Liver (tissue), 3 donors: ENCODE data around the gene NEAT1.

Source experiments
- FOXA1 ChIP-seq: IDR thresholded peaks from 2 replicates; pipeline ENCODE4 v1.6.1; 2016; ENCODE audit warnings: antibody characterized with exemption
- SP1 ChIP-seq: IDR thresholded peaks from 2 replicates; pipeline ENCODE4 v1.6.1; 2018; ENCODE audit warnings: antibody characterized with exemption, mild to moderate bottlenecking
- YY1 ChIP-seq: IDR thresholded peaks from 2 replicates; pipeline ENCODE4 v1.6.1; 2016; ENCODE audit warnings: antibody characterized with exemption, mild to moderate bottlenecking
- TF ChIP-seq, protein P1 (sequence below): fragments of 150-350 bp; IDR thresholded peaks from 2 replicates; pipeline ENCODE4 v1.5.1; 2017; ENCODE audit warnings: improper control_type of control experiment, low read depth, low read length; ENCODE audit not compliant: missing input control
- donor health status: healthy.
- donor health status: healthy.

DNA sequence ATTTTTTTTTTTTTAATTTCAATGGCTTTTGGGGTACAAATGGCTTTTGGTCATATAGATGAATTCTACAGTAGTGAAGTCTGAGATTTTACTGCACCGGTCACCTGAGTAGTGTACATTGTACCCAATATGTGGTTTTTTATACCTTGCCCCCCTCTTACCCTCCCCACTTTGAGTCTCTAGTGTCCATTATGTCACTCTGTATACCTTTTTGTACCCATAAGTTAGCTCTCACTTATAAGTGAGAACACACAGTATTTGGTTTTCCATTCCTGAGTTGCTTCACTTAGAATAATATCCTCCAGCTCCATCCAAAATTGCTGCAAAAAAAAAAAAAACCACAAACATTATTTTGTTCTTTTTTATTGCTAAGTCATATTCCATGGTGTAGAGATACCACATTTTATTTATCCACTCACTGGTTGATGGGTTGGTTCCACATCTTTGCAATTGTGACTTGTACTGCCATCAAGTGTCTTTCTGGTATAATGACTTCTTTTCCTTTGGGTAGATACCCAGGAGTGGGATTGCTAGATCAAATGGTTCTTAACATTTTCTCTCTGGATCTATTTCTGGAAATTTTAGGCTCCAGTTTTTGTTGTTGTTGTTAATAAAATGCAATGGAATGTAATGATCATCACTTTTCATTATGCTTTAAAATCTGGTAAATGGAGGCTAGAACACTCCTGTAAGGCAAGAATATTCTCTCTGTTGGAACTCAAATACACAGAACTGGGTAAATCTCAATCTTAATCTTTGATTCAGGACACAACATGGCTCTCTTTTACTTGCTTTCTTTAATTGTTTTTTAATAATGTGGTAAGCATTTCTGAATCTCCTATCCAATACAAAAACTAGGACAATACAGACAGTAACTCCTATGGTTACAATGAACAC is 10.3 kb downstream of the NEAT1 start:
- TF ChIP-seq, protein P1, sequence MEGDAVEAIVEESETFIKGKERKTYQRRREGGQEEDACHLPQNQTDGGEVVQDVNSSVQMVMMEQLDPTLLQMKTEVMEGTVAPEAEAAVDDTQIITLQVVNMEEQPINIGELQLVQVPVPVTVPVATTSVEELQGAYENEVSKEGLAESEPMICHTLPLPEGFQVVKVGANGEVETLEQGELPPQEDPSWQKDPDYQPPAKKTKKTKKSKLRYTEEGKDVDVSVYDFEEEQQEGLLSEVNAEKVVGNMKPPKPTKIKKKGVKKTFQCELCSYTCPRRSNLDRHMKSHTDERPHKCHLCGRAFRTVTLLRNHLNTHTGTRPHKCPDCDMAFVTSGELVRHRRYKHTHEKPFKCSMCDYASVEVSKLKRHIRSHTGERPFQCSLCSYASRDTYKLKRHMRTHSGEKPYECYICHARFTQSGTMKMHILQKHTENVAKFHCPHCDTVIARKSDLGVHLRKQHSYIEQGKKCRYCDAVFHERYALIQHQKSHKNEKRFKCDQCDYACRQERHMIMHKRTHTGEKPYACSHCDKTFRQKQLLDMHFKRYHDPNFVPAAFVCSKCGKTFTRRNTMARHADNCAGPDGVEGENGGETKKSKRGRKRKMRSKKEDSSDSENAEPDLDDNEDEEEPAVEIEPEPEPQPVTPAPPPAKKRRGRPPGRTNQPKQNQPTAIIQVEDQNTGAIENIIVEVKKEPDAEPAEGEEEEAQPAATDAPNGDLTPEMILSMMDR, result no peak
- TF ChIP-seq SP1 (no peak), FOXA1 (no peak), YY1 (no peak)
